ENCODE data around the gene KCNQ4. TPM values are rescaled to one million over a fixed set of nuclear protein-coding genes. Genes with fewer than 3 reads are reported as not detected.

The KCNQ4 gene
- total and polyA plus RNA-seq, 2 of the 8 experiments (the other 6 are each of a cell fraction or from before 2014, with no cell fraction given): 2.2 to 3.9 TPM

GRCh38 chr1:40745176-40745575 lies 38.4 kb upstream of the KCNQ4 start:
- no peak overlapping the region for H3K14ac ChIP-seq (ENCODE audit: insufficient read length)
- peaks cover 0 to 59% (median 20%) of the 10 kb centered on the region in 4 experiments; a peak in 7 of 8 replicates for H3K36me3 ChIP-seq (ENCODE audit: control insufficient read depth in 2 of 4, insufficient read depth in 4 of 4, low read length in 3 of 4)
- no peak overlapping the region for H2BK12ac ChIP-seq (ENCODE audit: low read depth, low read length)
- no peak overlapping the region for H4K8ac ChIP-seq (ENCODE audit: extremely low read depth, insufficient read depth, low read length)
- H3K4me2 ChIP-seq (ENCODE audit: insufficient read depth in 1 of 2, low read depth in 2 of 2, low read length in 2 of 2): no peak overlapping the region
- no peak overlapping the region for H4K5ac ChIP-seq (ENCODE audit: insufficient read length, low read depth, low read length)
- DNase-seq (ENCODE audit: low read depth in 1 of 2, low spot score in 2 of 2) (no peak), FAIRE-seq (no peak)
- H3K9ac ChIP-seq (replicated peaks in 1 of 4; ENCODE audit: extremely low read depth in 1 of 4, low read depth in 3 of 4, low read length in 3 of 4): no peak overlapping the region
- H4K91ac ChIP-seq (replicated peaks; ENCODE audit: insufficient read length, low read length): no peak overlapping the region
- no peak overlapping the region for H2AK5ac ChIP-seq (ENCODE audit: low read depth, low read length)
- POLR2A ChIA-PET (ENCODE audit: partially characterized antibody): interaction anchor here (1.2 to 3.1 kb wide), 3 partner anchors 9 to 54 kb away, joined by 3 to 12 read pairs (median 4); partner anchors contain the start of gene NFYC
- no peaks in the 10 kb centered on the region for H3K27me3 ChIP-seq (replicated peaks in 1 of 4; ENCODE audit: control insufficient read depth in 3 of 4, extremely low read depth in 1 of 4, insufficient read depth in 3 of 4, low read length in 3 of 4)
- no peak overlapping the region for H2BK120ac ChIP-seq (replicated peaks; ENCODE audit: low read depth, low read length)
- H2BK5ac ChIP-seq (ENCODE audit: low read depth, low read length): no peak overlapping the region
- no peak overlapping the region for H2BK15ac ChIP-seq (ENCODE audit: low read length)
- no peaks in the 10 kb centered on the region for H3K9me3 ChIP-seq (ENCODE audit: insufficient read depth in 2 of 2, low read depth in 1 of 2, low read length in 1 of 2)
- no peak overlapping the region for H3K27ac ChIP-seq (ENCODE audit: low read depth, low read length)
- peaks cover 7% of the 10 kb centered on the region; the same call in 1 of the 2 replicates for H3K79me1 ChIP-seq (ENCODE audit: low read depth, low read length)
- no peak overlapping the region for H3K4me3 ChIP-seq (ENCODE audit: extremely low read depth in 1 of 4, insufficient read depth in 2 of 4, low read depth in 3 of 4, low read length in 4 of 4)
- peaks cover 5 to 6% of the 10 kb centered on the region in 2 experiments for H4K20me1 ChIP-seq (replicated peaks in 1 of 2; ENCODE audit: control insufficient read depth in 1 of 2, insufficient read depth in 2 of 2, low read length in 2 of 2)
- H3K23me2 ChIP-seq (ENCODE audit: low read depth, low read length): no peaks in the 10 kb centered on the region
- H3K4me1 ChIP-seq (replicated peaks in 1 of 4; ENCODE audit: control insufficient read depth in 3 of 4, insufficient read depth in 4 of 4, low read length in 3 of 4): no peaks in the 10 kb centered on the region
- no peak overlapping the region for H2AFZ ChIP-seq (ENCODE audit: low read length)
- no peak overlapping the region for H3K18ac ChIP-seq (ENCODE audit: extremely low read depth, low read length)
- no peak overlapping the region for H3K4ac ChIP-seq (replicated peaks; ENCODE audit: insufficient read length, low read depth, low read length)
- WGBS, 2 experiments (ENCODE audit: extremely low coverage in 1 of 2, insufficient coverage in 1 of 2, insufficient read length in 1 of 2, insufficient replicate concordance in 2 of 2, low coverage in 1 of 2, low lambda C conversion rate in 2 of 2, missing lambda C conversion rate in 1 of 2): 88% methylated on average over 1 of the region's 1 CpG; no CpG with 5 or more reads in 1 of the 2 experiments
- H2BK20ac ChIP-seq (ENCODE audit: low read length): no peak overlapping the region
- no peak overlapping the region for H3K23ac ChIP-seq (ENCODE audit: insufficient read length)
- CTCF ChIA-PET (ENCODE audit: partially characterized antibody): interaction anchor here (1.0 to 2.2 kb wide), 6 partner anchors 9 to 114 kb away, joined by 3 to 6 read pairs (median 4); no protein-coding TSS in a partner anchor
- H3K56ac ChIP-seq (replicated peaks; ENCODE audit: insufficient read length, low read depth, low read length): no peak overlapping the region
- H3K79me2 ChIP-seq (ENCODE audit: control insufficient read depth in 1 of 2, insufficient read depth in 2 of 2, low read length in 2 of 2): peaks cover 0 to 11% of the 10 kb centered on the region in 2 experiments; a peak in 1 of 4 replicates
- TF ChIP-seq SP2 (IDR thresholded peaks at IDR 0.05; ENCODE audit: low read length) (no peak), POLR2A (IDR thresholded peaks at IDR 0.05; ENCODE audit: control extremely low read depth in 1 of 2, low read depth in 2 of 2, low read length in 2 of 2) (no peak), NANOG (IDR thresholded peaks at IDR 0.05; ENCODE audit: insufficient read depth, low read depth, low read length, poor library complexity, severe bottlenecking) (no peak), HDAC2 (IDR thresholded peaks at IDR 0.05; ENCODE audit: borderline replicate concordance in 1 of 2, low read depth in 2 of 2, low read length in 2 of 2) (no peak), EP300 (IDR thresholded peaks at IDR 0.05; ENCODE audit: borderline replicate concordance in 1 of 2, low read depth in 2 of 2, low read length in 2 of 2) (no peak)
